ENCODE measurements around the gene INAVA.

INAVA gene

GRCh38 chr1:200897259-200897658, 2.6 kb downstream of the INAVA start:
- no peak for TF ChIP-seq CTCF (IDR thresholded peaks at IDR 0.05)
- Histone ChIP-seq H3K4me3 (no peak overlapping the region), H3K27ac (no peak overlapping the region)
- DNase-seq (ENCODE audit: low spot score), result no peak

GRCh38 chr1:200899015-200899386, 4.3 kb downstream of the INAVA start:
- TF ChIP-seq CTCF (IDR thresholded peaks at IDR 0.05), result no peak
- H3K4me3 ChIP-seq, result no peak overlapping the region
- H3K27ac ChIP-seq, result no peak overlapping the region

GRCh38 chr1:200899451-200899915, 4.8 kb downstream of the INAVA start:
- Histone ChIP-seq H3K4me3 (no peak overlapping the region), H3K27ac (no peak overlapping the region)
- TF ChIP-seq CTCF (IDR thresholded peaks at IDR 0.05), result no peak
- no peak for DNase-seq (ENCODE audit: low spot score)

More at GRCh38 chr1:200899015-200899386, 4.3 kb downstream of the INAVA start:
- DNase-seq (ENCODE audit: low spot score), result no peak

GRCh38 chr1:200899954-200900867, 5.5 kb downstream of the INAVA start:
- TF ChIP-seq CTCF (IDR thresholded peaks at IDR 0.05), result no peak
- H3K27ac ChIP-seq, result no peak overlapping the region
- H3K4me3 ChIP-seq, result no peak overlapping the region
- no peak for DNase-seq (ENCODE audit: low spot score)

- no peak for TF ChIP-seq CTCF (IDR thresholded peaks at IDR 0.05)
- H3K27ac ChIP-seq, result no peak overlapping the region
- no peak for DNase-seq (ENCODE audit: low spot score)
- no peak overlapping the region for H3K4me3 ChIP-seq
These were observed 6.2 kb downstream of the INAVA start for GRCh38 chr1:200900877-200901276.

GRCh38 chr1:200901350-200901749, 6.7 kb downstream of the INAVA start:
- TF ChIP-seq CTCF (IDR thresholded peaks at IDR 0.05), result no peak
- Histone ChIP-seq H3K4me3 (no peak overlapping the region), H3K27ac (no peak overlapping the region)
- no peak for DNase-seq (ENCODE audit: low spot score)
